K562 (cell line): Measurements from ENCODE around the gene GDF15. TPM values are rescaled to one million over a fixed set of nuclear protein-coding genes. Genes with fewer than 3 reads are reported as not detected.

Experiments
- BCL6 ChIP-seq: fragments of 250-450 bp; sonication (Bioruptor Pico); IDR thresholded peaks from 2 replicates; pipeline ENCODE4 v1.4.0; 2020
- EP300 ChIP-seq: IDR thresholded peaks from 2 replicates; pipeline ENCODE4 v1.6.1; 2012; ENCODE audit warnings: low read length, improper control_type of control experiment
- ERF ChIP-seq: fragments of 450-650 bp; formaldehyde crosslinking; IDR thresholded peaks from 2 replicates; pipeline ENCODE4 v1.4.0; 2020; ENCODE audit warnings: mild to moderate bottlenecking, mixed read lengths
- ETS2 ChIP-seq: IDR thresholded peaks from 2 replicates; pipeline ENCODE4 v1.6.1; 2016; ENCODE audit warnings: borderline replicate concordance, missing genetic modification characterization, mild to moderate bottlenecking, moderate library complexity, missing compliant biosample characterization; ENCODE audit not compliant: poor library complexity, severe bottlenecking
- ETV1 ChIP-seq: fragments of 450-650 bp; conservative IDR thresholded peaks from 2 replicates; pipeline ENCODE4 v1.6.1; 2016; ENCODE audit warnings: missing genetic modification characterization, control low read depth, low read depth, missing compliant biosample characterization
- ETV5 ChIP-seq: sonication (generic); formaldehyde crosslinking; IDR thresholded peaks from 2 replicates; pipeline ENCODE4 v1.4.0; 2020; ENCODE audit warnings: low read depth, mild to moderate bottlenecking, missing genetic modification reagents
- FOXM1 ChIP-seq, 2 experiments: fragments of 450-650 bp in 1 of 2; sonication (generic) in 1 of 2; formaldehyde crosslinking in 1 of 2; IDR thresholded peaks; 2 replicates each; pipeline versions ENCODE4 v1.6.1 to v1.9.0; 2017 to 2022; ENCODE audit warnings: low read depth in 2 of 2, mild to moderate bottlenecking in 2 of 2, missing genetic modification reagents in 1 of 2, moderate library complexity in 1 of 2
- HMGN3 ChIP-seq: IDR thresholded peaks from 2 replicates; pipeline ENCODE4 v1.6.1; 2011; ENCODE audit warnings: borderline replicate concordance, low read depth, mild to moderate bottlenecking, mixed read lengths, low read length; ENCODE audit not compliant: insufficient read length; ENCODE audit errors: extremely low read depth
- JUN ChIP-seq, 2 experiments: sonication (generic) in 1 of 2; formaldehyde crosslinking in 1 of 2; IDR thresholded peaks; 2 replicates each; pipeline versions ENCODE4 v1.6.1 to v1.8.0; 2012 to 2022; ENCODE audit warnings: borderline replicate concordance in 2 of 2, mild to moderate bottlenecking in 2 of 2, improper control_type of control experiment in 1 of 2, low read depth in 1 of 2, low read length in 1 of 2, missing genetic modification reagents in 1 of 2
- PPARD ChIP-seq: fragments of 250-450 bp; sonication (Bioruptor Pico); IDR thresholded peaks from 2 replicates; pipeline ENCODE4 v1.8.0; 2022; ENCODE audit warnings: inconsistent platforms, mild to moderate bottlenecking, moderate library complexity
- RREB1 ChIP-seq: fragments of 250-450 bp; sonication (Bioruptor Pico); IDR thresholded peaks from 2 replicates; pipeline ENCODE4 v1.4.0; 2020
- TRIM25 ChIP-seq: fragments of 450-650 bp; IDR thresholded peaks from 2 replicates; pipeline ENCODE4 v1.7.0; 2016; ENCODE audit warnings: borderline replicate concordance
- WHSC1 ChIP-seq: IDR thresholded peaks from one replicate; pipeline ENCODE4 v1.6.1; 2012; ENCODE audit warnings: low read length, control low read depth, inconsistent platforms
- ZBTB7A ChIP-seq: IDR thresholded peaks from 2 replicates; pipeline ENCODE4 v1.6.1; 2011; ENCODE audit warnings: low read depth, mild to moderate bottlenecking, low read length, moderate library complexity, borderline replicate concordance; ENCODE audit not compliant: control insufficient read depth
- ZHX1 ChIP-seq: fragments of 150-350 bp; conservative IDR thresholded peaks from 2 replicates; pipeline ENCODE4 v1.6.1; 2014; ENCODE audit warnings: low read length
- polyA plus RNA-seq, 8 experiments: library from polyadenylated mRNA; depleted of rRNA in 4 of 8; stranded (reverse) in 5 of 8; unstranded in 3 of 8; fragments of >200 nt; fragmentation: Nextera tagmentation in 2 of 8; fragmentation: Illumina TruSeq in 1 of 8; extraction: Ambion mirVana in 2 of 8; extraction: Trizol in 1 of 8; gene quantifications; 2 replicates each; pipeline versions ENCODE4 v1.2.1 to v1.2.3, GENCODE V29; 2011 to 2014; ENCODE audit warnings: inconsistent platforms in 1 of 8, missing spikeins in 1 of 8
- total RNA-seq, 7 experiments: library from RNA; depleted of rRNA in 6 of 7; stranded (reverse); fragments of >200 nt in 6 of 7; fragmentation: Illumina TruSeq in 2 of 7; extraction: Trizol in 2 of 7; gene quantifications; 2 replicates each; pipeline versions ENCODE4 v1.2.1 to v1.2.3, GENCODE V29; 2011 to 2021; ENCODE audit warnings: low replicate concordance in 1 of 7

GDF15 gene
- total and polyA plus RNA-seq, 9 of the 15 experiments (the other 6 are each of a cell fraction or from before 2014, with no cell fraction given), result 2.3 to 82.4 (median 12.5) TPM

DNA sequence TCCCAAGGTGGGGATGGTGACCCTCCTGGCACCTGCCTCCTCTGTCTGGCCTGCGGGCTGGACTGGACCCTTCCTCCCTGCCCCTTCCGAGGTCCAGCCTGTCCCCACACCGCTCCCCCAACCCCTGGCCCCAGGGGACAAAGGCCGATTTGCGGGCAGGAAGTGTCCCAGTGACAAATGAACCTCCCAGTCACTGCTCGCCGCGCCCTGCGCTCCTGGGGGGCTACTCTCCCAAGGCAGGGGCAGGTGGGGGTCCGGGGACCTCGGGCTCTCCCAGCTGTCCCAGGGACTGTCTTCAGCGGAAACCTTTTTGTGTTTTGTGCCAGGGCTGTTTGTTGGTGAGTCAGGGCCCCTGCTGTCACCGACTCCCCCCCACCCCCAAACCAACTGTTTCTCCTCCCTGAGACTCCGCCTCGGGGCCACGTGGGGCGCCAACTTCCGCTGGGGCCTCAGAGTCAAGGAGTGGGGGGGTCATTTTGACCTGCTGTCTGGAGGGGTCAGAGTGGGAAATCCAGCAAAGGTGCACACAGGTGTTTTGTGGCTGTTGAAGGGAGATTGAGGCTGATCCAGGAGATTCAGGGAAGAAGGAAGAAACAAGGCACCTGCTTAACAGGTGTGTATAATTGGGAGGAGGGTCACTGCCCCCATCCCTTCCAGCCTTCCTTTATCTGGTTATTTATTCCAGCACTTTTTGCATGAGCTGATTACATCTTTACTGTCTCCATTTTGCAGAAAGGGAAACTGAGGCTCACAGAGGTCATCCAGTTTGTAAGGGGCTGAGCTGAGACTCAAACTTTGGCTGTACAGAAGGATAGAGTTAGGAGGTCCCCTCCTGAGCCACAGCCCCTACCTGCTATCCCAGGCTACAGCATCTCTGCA is 44.7 kb upstream of the GDF15 start (continued):
- TF ChIP-seq ERF (CRISPR knock-in tag) (no peak), FOXM1 (IDR thresholded peaks at IDR 0.05; ENCODE audit: low read depth) (0 out of 2 replicates have a peak, but pooled peaks have one; percentile 42), FOXM1 (CRISPR knock-in tag; IDR thresholded peaks at IDR 0.05; ENCODE audit: low read depth) (no peak), ETV1 (tag) (peak; percentile 74), JUN (IDR thresholded peaks at IDR 0.05; ENCODE audit: borderline replicate concordance, low read depth, low read length) (peak; percentile 41; the same call in 1 of the 2 replicates), JUN (CRISPR knock-in tag; IDR thresholded peaks at IDR 0.05; ENCODE audit: borderline replicate concordance) (no peak), WHSC1 (no peak), TRIM25 (no peak), ETV5 (CRISPR knock-in tag) (peak; percentile 63; the same call in 1 of the 2 replicates), ETS2 (no peak), BCL6 (CRISPR knock-in tag) (no peak), PPARD (CRISPR knock-in tag) (no peak), RREB1 (no peak), EP300 (peak; percentile 40), ZHX1 (no peak), HMGN3 (no peak), ZBTB7A (peak; percentile 72)
